HT-29 (cell line): ENCODE measurements around the gene SPINK4. TPM values are rescaled to one million over a fixed set of nuclear protein-coding genes. Genes with fewer than 3 reads are reported as not detected.

Experiments
- DNase-seq: peaks from one replicate; pipeline ENCODE4 v3.0.0-alpha.2; 2015; ENCODE audit warnings: low spot score
- total RNA-seq: library from RNA; depleted of rRNA; stranded (reverse); fragments of >200 nt; shearing (Covaris generic); gene quantifications from 2 replicates; pipeline ENCODE4 v1.2.3, GENCODE V29; 2014

Gene SPINK4
- total RNA-seq, 1 experiment from 2014 or later = not detected

- peak; percentile 97 for DNase-seq
Measured at GRCh38 chr9:33229359-33230114, 10.4 kb upstream of the SPINK4 start.

DNA sequence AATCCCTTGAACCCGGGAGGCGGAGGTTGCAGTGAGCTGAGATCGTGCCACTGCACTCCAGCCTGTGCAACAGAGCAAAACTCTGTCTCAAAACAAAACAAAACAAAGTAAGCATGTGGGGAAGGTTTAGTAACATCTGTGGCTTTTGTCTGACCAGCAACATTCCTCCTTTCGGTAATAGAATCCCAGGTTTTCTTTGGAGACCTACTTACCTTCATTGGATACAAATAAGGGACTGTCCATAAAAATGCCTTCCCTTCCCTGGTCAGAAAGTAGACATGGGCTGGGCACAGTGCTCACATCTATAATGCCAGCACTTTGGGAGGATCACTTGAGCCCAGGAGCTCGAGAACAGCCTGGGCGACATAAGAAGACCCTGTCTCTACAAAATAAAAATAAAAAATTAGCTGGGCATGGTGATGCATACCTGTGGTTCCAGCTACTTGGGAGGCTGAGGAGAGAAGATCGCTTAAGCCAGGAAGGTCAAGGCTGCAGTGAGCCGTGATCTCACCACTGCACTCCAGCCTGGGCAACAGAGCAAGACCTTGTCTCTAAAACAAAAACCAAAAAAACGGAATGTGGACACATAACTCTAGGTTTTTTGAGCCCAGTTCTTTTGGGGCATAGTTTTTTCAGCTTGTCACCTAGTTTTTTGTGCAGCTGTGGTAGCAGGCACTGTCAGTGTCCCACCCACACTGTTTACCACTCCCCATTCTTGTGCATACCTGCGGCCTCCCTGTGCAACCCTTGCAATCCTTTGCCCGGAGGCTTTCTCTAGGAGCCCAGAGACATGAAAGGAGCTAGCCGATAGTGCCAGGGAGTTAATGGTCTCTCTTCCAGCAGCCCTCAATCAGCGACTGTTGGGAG is 9.0 kb upstream of the SPINK4 start:
- peak; percentile 50 for DNase-seq

- DNase-seq = no peak
Measured at GRCh38 chr9:33231623-33231942, 8.4 kb upstream of the SPINK4 start.

DNA sequence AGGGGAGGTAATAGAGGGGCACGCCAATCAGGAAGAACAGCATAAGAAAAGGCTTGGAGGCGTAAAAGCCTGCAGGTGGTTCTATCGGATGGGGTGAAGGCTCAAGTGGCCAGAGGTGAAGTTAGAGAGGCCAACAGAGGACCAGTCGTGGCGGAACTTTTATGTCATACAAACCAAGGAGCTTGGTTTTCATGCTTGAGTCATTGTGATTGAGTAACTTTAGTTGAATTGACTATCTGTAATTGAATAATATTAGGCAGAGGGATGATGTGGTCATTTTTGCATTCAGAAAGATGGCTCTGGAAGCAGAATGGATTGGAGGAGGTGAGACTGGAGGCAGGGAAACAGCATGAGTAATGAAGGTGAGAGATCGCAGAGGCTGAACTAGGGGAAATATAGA is 7.2 kb upstream of the SPINK4 start:
- no peak for DNase-seq

GRCh38 chr9:33233626-33234342 is 6.2 kb upstream of the SPINK4 start:
- peak; percentile 97 for DNase-seq

GRCh38 chr9:33234511-33235467 is 5.2 kb upstream of the SPINK4 start:
- no peak for DNase-seq

- no peak for DNase-seq
Measured at GRCh38 chr9:33236571-33236970, 3.4 kb upstream of the SPINK4 start.

DNA sequence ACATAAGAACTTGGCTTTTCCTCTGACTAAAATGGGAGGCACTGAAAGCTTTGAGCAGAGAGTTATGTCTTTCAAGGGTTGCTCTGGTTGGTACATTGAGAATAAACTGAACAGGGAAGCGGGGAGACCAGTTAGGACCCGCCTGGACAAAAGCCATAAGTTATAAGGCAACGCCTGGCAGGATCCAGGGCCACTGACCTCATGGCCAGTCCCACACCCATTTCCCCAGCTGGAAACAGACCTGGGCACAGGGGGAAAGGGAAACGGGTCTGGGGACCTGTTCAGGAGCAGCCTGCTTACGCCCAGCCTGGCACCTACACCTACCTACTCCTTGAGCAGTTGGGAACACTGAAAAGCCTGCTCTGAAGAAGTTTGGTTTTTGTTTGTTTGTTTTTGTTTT is 1.3 kb downstream of the SPINK4 start:
- DNase-seq = no peak

DNA sequence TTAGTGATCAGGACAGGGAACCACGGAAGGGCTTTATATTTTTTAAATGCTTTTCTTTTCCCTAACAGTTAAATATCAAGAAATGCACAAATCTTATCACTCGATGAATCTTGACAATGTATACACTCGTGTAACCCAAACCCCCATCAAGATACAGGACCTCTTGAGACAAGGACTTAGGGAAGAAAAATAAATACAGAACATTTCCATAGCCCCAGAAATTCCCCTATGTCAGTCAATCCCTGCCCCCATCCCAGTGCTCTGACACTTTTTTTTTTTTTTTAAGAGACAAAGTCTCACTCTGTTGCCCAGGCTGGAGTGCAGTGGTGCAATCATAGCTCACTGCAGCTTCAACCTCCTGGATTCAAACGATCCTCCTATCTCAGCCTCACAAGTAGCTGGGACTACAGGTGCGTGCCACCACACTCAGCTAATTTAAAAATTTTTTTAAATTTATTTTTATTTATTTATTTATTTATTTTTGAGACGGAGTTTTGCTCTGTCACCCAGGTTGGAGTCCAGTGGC is 2.7 kb downstream of the SPINK4 start:
- DNase-seq = no peak

- DNase-seq = no peak
Measured at GRCh38 chr9:33244137-33244784, 4.3 kb downstream of the SPINK4 start.

GRCh38 chr9:33245341-33245740 is 5.4 kb downstream of the SPINK4 start:
- DNase-seq = no peak

DNA sequence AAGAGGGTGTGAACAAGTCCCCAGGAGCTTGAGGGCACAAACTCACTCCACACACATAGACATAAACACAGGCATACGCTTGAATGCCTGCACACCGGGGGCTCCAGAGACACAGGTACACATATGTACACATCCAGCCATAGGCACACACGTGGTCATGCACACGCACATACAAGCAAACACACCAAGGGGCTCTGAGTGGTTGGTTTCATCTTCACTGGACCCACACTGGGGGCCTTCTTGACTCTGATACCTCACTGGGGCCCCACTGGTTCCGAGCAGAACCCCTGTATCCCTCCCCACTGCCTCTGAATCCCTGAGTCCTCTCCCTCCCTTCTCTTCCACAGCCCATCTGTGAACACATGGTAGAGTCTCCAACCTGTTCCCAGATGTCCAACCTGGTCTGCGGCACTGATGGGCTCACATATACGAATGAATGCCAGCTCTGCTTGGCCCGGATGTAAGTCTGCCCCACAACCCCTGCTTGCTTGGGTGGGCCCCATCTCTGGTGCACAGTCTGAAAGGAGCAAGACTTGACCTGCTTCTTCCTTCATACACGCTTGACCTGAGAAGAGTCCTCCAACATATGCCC is 6.4 kb downstream of the SPINK4 start:
- no peak for DNase-seq

DNA sequence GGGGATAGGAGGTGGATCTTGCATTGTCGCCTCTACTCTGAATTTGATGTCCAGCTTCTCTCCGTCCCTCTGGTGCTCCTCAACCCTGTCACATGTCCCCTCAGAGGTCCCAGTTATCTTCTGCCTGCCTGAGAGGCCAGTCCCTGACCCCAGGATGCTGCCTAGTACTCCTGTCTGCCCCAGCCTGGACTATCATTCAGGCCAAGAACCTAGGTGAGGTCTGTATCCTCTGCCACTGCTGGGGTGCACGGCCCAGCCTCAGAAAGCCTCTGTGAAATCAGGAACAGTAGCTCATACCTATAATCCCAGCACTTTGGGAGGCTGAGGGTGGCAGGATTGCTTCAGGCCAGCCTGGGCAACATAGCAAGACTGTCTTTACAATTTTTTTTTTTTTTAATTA is 8.6 kb downstream of the SPINK4 start:
- no peak for DNase-seq

DNA sequence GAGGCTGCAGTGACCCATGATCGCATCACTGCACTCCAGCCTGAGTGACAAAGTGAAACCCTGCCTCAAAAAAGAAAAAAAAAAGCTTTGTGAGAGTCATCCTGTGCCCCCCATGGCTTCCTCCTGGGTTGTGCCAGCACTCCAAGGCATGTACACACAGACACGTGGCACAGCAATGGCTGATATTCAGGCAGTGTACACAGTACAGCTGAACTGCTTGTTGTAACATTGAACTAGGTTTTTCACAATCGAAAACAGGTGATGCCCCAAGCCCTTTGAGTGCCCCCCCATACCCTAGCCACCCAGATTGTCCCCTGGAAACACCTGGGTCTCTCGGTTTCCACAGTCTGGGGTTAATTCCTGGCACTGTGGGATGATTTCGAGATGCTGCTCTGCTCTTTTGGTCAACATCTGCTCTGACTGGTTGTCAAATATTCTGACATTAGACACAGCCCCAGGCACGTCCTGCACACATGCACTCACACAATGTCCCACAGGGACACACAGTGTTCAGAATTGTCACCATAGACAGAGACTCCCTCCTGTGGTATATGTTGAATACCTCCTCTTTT is 9.2 kb downstream of the SPINK4 start:
- DNase-seq = no peak

GRCh38 chr9:33249983-33250382 is 10.0 kb downstream of the SPINK4 start:
- DNase-seq = no peak

GRCh38 chr9:33250458-33250995 is 10.6 kb downstream of the SPINK4 start:
- DNase-seq = no peak

- DNase-seq = no peak
Measured at GRCh38 chr9:33254211-33254610, 14.2 kb downstream of the SPINK4 start.

DNA sequence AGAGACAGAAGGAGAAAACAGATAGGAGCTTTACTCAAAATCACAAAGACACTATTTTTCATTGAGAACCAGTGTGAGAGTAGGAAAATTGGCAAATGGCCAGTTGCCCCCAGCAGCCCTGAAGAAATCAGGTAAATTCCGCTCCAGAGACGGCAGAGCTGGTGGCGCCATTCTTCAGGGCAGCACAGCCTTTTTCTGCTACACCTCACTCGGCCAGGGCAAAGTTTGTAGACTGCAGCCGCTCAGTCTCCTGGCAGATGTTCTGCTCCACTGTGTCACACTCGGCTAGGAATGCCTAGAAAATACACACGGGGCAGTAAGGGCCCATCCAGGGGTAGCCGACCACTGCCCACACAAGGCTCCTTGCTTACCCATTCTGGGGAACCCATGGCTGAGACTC is 15.0 kb downstream of the SPINK4 start:
- no peak for DNase-seq

GRCh38 chr9:33255471-33255870 is 15.5 kb downstream of the SPINK4 start:
- DNase-seq = no peak
